Measurements from ENCODE around the gene MIOX. TPM values are rescaled to one million over a fixed set of nuclear protein-coding genes. Genes with fewer than 3 reads are reported as not detected.

Gene MIOX
- total and polyA plus RNA-seq, 2 of the 13 experiments (the other 11 are each of a cell fraction or from before 2014, with no cell fraction given), result 1.5 to 2.9 TPM

GRCh38 chr22:50525104-50525857 is 38.6 kb downstream of the MIOX start, which contains the start of gene SCO2 (continued):
- TF ChIP-seq HMGXB4 (CRISPR knock-in tag; IDR thresholded peaks at IDR 0.05; ENCODE audit: borderline replicate concordance in 1 of 2, low read depth in 1 of 2) (peak; percentile 83), CBX1 (IDR thresholded peaks at IDR 0.05; ENCODE audit: low read depth) (no peak), FOXP1 (IDR thresholded peaks at IDR 0.05) (no peak), FOXP1 (CRISPR knock-in tag; IDR thresholded peaks at IDR 0.05) (no peak), ZNF891 (CRISPR knock-in tag; IDR thresholded peaks at IDR 0.05) (0 out of 2 replicates have a peak, but pooled peaks have one; percentile 43), LRRFIP1 (CRISPR knock-in tag; conservative IDR thresholded peaks at IDR 0.05) (no peak), BCLAF1 (IDR thresholded peaks at IDR 0.05) (no peak), ZNF614 (CRISPR knock-in tag; IDR thresholded peaks at IDR 0.05; ENCODE audit: borderline replicate concordance) (peak; percentile 52; the same call in 1 of the 2 replicates), SKIL (CRISPR knock-in tag; IDR thresholded peaks at IDR 0.05; ENCODE audit: borderline replicate concordance) (no peak), RXRA (CRISPR knock-in tag; IDR thresholded peaks at IDR 0.05) (peak; percentile 63; the same call in 1 of the 2 replicates), TFAP4 (IDR thresholded peaks at IDR 0.05; ENCODE audit: borderline replicate concordance, low read depth) (peak; percentile 15; the same call in 1 of the 2 replicates), ZNF292 (CRISPR knock-in tag; IDR thresholded peaks at IDR 0.05; ENCODE audit: borderline replicate concordance, low read depth) (no peak), FOXO1 (CRISPR knock-in tag; IDR thresholded peaks at IDR 0.05) (0 out of 2 replicates have a peak, but pooled peaks have one; percentile 16), SAP130 (CRISPR knock-in tag; IDR thresholded peaks at IDR 0.05; ENCODE audit: low read depth) (peak; percentile 83), ZBTB49 (CRISPR knock-in tag; IDR thresholded peaks at IDR 0.05; ENCODE audit: borderline replicate concordance) (no peak), RBFOX2 (IDR thresholded peaks at IDR 0.05; ENCODE audit: low read depth, low read length) (peak; percentile 97)
